GM20431 (cell line): ENCODE results near the gene CDH3.

ENCODE experiments used
- in situ Hi-C: fragments of 300-500 bp; cut with MseI, MboI; formaldehyde crosslinking; loops from one replicate; pipeline ENCODE4 v1.15.0; 2020; ENCODE audit warnings: low sequenced_read_pairs; ENCODE audit not compliant: unreplicated experiment

Gene CDH3

DNA sequence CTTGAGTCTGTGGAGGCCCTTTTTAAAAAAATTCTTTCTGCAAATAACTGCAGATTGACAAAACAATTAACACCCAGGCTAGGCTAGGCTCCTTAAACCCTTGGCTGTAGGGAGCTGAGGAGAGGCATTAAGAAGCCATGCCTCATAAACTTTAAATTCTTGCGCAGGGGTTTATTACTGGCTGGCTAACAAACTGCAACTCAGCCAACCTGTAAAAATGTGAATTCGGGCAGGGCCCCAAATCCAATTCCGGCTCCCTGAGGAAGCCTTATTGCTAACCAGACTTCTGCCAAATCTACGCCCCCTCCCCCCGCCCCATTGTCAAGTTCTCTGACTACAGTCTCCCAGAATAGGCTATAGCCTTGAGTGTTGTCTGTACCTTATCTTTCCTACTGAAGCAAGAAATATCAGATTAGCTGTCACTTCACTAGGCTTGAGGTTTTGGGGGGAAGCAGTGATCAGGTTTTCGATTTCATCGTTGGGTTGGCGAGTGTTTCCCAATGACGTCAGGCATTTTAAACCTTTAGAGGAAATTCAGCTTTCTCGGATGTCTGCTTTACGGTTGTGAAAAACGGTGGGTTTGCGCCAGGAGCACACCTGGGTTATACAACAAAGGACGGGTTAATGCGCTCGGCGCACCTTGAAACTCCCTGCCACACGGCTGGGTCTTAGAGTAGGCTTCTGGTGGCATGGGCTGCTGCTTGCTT, 2.0 kb downstream of the CDH3 start:
- in situ Hi-C loops: no loop called here

DNA sequence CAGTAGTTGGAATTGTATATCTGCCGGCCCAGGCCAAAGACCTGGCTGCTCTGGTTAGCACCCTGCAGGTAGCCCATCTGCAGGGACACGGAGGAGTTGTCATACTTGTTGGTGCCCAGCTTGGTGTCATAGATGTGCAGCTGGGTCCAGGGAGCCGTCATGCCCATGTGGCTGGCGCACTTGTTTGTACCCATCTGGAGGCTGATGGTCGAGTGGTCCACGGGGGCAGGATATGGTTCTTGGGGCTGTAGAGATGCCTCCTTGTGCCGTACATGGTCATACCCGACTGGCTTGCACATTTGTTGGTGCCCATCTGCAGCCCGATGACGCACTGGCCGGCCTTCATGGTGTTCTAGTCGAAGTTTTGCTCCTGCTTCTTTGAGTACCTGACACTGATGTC, 6.0 kb downstream of the CDH3 start:
- in situ Hi-C loops: no loop called here

DNA sequence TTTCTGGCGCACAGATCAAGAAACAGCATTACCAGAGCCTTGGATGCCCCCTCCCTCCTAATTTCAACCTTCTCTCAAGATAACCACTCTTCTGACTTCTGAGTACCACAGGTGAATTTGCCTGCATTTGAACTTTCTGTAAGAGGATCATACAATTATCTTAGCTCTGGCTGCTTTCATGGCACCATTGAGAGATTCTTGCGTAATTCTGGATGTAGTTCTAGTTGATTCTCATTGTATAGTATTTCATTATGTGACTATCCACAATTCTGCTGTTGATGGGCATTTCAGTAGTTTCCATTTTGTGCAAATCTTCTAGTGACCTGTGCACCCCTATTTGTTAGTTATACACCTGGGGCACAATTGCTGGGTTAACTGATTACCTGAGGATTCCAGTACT, 7.5 kb downstream of the CDH3 start:
- in situ Hi-C loops: no loop called here

DNA sequence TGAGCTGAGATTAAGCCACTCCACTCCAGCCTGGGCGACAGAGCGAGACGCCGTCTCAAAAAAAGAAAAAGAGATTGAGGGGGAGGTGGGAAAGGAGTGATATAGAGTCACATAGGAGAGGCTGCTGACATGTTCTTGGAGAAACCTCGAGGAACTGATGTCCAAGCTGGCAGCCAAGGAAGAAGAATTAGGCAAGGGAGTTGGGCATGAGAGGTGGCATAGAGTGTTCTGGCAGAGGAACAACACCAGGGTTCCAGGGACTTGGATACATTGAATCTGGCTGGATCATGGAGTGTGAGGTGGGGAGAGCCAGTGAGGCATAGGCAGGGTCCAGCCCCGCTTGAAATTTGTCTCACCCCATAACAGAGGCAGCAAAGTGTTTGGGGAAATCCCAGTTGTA, 10.7 kb downstream of the CDH3 start:
- in situ Hi-C loops: no loop called here

DNA sequence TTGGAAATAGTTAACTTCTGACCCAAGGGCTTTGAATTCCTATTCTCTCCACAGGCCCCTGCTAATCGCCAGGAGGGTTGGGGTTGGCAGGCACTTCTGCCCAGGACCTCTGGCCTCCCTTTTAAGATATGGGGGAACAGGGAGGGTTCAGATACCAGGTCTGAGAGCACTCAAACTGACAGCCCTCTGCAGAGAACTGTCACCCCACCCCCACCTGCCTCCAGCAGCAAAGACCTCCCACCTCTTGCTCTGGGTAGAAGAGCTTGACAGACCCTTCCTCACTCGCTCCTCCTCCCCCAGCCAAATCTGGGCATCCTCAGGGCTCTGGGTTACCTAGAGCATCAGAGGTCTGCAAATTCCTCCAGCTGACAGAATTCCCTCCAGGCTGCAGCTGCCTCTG, 11.6 kb downstream of the CDH3 start:
- in situ Hi-C loops: no loop called here

DNA sequence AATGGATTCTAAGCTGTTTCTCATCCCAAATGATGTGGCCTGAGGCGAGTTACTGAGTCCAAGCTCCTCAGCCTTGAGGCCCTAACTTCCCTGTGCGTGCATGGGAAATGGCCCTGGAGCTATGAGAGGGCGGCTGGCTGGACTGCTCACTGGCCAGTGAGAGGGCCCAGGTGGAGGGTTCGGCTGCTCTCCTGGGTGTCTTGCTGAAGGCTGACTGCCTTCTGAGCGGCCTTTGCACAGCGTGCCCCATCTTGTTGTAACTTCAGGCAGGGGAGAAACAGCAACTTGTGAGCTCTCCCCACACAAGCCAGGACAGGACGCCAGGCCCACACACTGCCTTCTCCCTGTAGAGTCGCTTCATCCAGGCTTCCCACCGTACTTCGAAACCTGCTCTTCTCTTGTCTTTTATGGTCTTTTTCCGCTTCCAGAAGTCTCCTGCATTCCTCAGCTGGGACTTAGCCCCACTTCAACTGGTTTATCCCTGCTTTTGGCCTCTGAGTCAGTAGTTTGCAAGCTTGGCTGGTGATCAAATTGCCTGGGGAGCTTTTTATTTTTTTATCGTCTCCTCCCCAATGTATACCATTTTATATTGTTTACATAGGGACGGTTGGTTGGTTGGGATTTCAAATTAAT, 13.3 kb downstream of the CDH3 start:
- in situ Hi-C loops: no loop called here

DNA sequence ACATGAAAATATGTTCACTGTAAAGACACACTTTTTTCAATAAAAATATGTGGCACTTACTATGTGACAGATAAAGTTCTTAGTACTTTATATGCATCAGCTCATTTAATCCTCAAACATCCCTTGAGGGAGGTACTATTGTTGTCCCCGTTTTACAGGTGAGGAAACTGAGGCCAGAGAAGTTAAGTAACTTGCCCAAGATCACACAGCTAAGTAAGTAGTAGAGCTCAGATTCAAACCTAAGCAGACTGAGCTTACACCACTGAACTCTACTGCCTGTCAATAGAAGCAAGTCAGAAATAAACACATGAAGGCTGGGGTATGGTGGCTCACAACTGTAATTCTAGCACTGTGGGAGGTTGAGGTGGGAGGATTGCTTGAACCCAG, 13.9 kb downstream of the CDH3 start:
- in situ Hi-C loops: no loop called here

DNA sequence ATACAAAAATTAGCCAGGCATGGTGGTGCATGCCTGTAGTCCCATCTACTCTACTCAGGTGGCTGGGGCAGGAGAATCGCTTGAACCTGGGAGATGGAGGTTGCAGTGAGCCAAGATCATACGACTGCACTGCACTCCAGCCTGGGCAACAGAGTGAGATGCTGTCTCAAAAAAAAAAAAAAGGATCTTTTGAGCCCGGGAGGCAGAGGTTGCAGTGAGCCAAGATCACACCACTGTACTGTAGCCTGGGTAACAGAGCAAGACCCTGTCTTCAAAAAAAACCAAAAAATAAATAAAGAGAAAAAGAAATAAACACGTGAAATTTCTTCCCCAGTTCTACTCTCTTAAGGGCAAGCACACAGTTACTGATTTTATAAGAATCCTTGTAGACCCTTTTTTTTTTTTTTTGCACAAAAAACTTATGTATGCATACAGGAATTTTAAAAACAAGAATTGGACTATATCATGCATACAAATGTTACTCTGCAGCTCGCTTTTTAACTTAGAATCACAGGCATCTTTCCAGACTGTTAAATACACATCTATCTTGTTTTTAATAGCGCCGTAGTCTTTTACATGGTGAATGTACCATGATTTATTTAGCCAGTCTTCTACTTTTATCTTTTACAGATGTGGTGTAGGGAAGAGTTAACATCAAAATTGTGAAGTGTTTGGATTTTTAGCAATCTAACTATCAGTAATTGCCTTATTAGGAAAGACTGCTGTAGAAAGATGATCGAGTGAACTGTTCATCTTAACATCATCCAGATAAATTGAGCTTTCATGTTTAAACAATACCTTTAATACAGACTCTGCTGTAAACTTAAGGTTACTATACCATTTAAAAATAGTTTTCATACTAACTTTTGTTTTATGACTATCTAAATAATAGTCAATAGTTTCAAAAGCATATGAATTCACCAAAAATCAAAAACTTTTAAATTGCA, 14.6 kb downstream of the CDH3 start:
- in situ Hi-C loops: no loop called here

DNA sequence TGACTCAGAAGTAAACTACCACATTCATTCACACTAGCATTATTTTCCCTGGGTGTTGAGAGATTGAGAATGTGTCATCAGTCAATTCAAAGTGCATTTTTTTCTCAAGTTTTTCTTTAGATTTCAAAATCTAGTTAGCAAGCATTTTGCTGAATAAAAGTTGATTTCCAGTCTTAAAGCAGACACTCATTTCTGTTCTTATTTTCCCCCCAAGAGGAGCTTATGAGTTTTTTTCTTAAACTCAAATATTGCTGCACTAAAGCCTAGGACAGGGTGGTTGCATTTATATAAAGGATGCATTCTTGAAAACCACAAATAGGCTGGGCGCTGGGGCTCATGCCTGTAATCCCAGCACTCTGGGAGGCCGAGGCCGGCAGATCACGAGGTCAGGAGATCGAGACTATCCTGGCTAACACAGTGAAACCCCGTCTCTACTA, 15.3 kb downstream of the CDH3 start:
- in situ Hi-C loops: no loop called here

DNA sequence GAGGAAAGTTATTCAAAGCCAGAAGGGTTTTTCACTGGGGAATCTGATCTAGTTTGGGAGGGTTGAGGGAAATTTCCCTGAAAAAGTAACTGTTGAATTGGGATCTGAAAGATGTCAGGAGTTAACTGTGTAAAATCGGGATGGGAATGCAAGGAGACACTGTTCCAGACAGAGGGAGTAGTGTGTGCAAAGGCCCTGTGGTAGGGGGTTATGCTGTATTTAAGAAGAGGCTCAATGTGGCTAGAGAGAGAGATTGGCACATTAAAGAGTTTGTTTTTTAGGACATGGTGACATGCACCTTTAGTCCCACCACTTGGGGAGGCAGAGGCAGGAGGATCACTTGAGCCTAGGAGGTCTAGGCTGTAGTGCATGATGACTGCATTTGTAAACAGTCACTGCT, 16.9 kb downstream of the CDH3 start:
- in situ Hi-C loops: no loop called here

DNA sequence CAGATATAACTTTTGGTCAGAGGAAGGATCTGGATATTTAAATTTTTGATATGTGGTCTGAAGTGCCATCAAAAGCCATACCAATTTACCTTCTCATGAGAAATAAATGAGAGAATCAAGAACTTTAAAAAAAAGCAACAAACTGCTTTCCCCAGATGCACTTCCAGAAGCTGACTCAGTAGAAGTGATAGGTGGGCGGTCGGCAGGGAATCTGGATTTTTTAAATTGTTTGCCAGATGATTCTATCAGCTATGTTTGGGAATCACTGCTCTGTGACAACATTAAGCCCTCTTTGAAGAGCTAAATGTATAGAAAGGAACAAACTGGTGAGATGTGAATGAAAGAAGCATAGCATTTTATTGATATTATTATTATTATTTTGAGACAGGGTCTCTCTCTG, 19.2 kb downstream of the CDH3 start:
- in situ Hi-C loops: no loop called here

DNA sequence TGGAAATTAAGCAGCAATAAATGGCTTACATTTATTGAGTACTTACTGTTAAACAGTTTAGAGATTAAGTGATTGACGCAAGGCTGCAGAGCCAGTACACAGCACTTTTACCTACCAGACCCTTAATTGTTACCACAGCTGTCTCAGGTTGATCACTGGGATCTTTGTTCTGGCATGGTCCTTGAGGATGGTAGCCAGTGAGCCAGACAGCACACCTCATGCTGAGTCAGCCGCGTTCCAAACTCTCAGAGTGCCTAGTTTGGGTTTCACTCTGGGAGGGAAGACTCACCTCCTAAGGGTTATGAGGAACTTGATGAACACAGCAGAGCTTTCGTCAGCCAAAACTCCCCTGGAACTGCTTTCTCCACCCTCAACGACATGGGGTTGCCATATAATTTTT, 20.4 kb downstream of the CDH3 start:
- in situ Hi-C loops: no loop called here

DNA sequence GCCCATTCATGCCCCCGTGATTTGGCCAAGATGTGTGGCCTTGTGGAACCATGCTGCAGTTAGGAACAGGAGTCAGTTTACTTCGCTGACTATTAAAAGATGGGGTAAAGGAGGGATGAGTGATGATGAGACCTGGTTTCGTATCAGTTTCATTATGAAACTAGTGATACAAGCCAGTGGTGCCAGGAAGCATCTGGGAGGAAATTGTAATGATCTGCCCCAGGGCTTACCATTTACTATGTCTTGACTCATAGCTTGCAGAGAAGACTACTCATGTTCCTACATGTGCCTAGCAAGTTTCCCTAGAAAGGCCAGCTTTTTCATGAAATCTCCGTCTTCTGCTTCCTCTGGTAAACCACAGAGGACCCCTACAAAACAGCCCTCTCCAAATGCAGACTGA, 23.2 kb downstream of the CDH3 start:
- in situ Hi-C loops: no loop called here

DNA sequence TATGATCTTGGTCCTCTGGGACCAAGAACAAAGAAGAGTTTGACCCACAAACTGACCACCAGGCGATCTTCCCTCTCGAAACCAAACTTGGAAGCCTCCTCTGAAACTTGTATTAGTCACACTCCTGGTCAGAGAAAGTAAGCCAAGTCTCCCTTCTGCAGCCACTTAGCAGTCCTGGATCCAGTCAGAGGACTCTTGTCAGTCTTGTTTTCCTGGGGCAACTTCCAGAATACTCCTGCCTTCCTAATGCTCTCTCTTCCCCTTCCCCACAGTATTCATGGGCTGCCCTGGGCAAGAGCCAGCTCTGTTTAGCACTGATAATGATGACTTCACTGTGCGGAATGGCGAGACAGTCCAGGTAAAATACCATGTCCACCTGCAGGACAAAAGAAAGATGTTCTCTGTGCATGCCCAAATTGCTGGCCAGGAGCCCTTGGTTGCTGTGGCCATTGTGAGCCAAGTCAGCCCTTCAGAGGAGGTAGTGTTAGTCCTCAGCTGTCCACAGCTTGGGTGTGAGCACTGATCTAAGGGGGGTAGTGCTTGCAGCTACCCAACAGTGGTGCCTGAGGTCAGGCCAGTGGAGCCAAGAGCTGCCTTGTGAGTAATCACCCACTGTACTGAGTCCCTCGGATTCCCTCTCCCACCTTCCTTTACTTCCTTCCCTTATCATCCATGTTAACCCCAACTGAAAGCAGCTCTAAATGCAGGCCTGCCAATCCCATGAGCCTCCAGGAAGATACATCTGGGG, 31.2 kb downstream of the CDH3 start:
- in situ Hi-C loops: loop anchor here (25.0 kb wide), 1 partner anchor 436 kb away; the partner anchor contains the start of gene HAS3

DNA sequence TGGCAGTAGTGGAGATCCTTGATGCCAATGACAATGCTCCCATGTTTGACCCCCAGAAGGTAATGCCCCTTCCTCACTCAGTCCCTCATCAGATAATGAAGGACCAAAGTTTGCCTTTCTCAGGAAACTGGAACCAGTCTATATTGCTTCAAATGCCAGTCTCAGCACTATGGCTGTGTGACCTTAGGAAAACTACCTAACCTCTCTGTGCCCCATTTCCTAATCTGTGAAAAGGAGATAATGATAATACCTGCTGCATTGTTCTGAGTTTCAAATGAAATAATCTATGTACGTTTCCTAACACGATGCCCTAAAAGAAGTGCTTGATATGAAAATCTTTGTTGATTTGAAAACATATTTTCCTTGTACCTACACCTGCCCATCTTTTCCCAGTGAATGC, 35.9 kb downstream of the CDH3 start:
- in situ Hi-C loops: loop anchor here (25.0 kb wide), 1 partner anchor 431 kb away; the partner anchor contains the start of gene HAS3

DNA sequence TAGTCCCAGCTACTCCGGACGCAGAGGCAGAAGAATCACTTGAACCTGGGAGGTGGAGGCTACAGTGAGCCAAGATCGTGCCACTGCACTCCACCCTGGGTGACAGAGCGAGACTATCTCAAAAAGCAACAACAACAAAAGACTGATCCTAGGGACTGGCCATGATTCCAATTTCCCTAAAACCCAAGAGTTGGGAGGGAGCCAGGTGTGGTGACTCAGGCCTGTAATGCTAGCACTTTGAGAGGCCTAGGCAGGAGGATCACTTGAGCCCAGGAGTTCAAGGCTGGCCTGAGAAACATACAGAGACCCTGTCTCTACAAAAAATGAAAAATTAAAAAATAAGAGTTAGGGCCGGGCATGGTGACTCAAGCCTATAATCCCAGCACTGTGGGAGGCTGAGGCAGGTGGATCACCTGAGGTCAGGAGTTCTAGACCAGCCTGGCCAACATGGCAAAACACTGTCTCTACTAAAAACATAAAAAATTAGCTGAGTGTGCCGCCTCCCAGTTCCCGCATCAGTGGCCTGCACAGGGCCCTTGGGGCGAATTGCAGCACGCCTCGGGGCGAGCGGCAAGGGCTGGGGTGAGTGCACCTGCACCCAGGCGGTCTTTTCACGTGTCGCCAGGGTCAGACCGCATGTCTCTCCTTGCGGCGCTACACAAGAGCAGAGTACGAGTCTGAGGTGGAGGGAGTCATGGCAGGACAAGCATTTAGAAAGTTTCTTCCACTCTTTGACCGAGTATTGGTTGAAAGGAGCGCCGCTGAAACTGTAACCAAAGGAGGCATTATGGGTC, 40.8 kb downstream of the CDH3 start:
- in situ Hi-C loops: loop anchor here (25.0 kb wide), 1 partner anchor 426 kb away; the partner anchor contains the start of gene HAS3

DNA sequence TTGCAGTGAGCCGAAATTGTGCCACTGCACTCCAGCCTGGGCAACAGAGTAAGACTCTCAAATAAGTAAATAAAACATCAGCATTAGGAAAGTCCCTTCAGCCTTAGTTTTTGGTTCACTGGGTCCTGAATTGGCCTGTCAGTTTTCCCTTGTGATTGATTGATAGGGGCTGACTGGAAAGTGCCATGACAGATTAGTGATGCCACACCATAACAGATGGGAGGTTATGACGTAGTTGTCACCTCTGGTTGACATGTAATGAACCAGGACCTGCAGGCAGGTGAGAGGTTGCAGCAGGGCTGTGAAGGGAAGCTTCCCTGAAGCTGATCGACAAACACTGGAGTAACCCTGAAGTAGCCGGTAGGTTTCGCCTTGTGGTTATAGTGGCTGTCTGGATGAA, 41.8 kb downstream of the CDH3 start:
- in situ Hi-C loops: loop anchor here (25.0 kb wide), 1 partner anchor 425 kb away; the partner anchor contains the start of gene HAS3

DNA sequence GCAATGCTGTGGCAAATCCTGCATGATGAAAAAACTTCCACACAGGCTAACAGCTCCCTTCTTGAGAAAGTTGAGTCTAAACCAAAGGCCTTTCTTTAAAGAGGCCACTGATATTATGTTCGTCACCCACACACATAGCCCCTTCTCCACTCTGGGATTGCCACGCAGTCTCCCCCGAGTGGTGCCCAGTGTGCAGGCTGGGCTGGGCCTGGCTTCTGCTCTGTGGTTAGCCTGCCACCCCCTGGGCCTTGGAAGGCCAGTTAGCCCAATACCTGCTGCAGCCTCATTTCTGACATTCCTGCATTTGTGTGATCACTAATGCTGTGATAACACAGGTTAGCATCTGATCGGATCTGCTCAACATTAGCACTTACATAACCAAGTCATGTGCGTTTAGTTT, 44.8 kb downstream of the CDH3 start:
- in situ Hi-C loops: loop anchor here (25.0 kb wide), 1 partner anchor 422 kb away; the partner anchor contains the start of gene HAS3

DNA sequence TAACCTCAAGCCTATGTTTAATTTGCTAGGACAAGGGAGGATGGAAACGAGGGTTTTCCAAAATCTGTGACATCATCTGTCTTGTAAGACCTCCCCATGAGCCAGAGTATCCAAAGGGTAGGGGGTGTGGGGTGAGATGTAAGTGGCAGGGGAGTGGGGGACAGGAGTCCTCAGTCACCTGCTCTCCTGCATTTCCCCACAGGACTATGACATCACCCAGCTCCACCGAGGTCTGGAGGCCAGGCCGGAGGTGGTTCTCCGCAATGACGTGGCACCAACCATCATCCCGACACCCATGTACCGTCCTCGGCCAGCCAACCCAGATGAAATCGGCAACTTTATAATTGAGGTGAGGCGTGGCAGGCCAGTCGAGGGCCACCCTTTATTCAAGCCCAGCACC, 50.5 kb downstream of the CDH3 start:
- in situ Hi-C loops: loop anchor here (25.0 kb wide), 1 partner anchor 417 kb away; the partner anchor contains the start of gene HAS3
